GM12801 (cell line): Measurements from ENCODE around the gene DPP9.

Experiments
- CTCF ChIP-seq: IDR thresholded peaks from one replicate; pipeline ENCODE4 v1.5.1; 2011; ENCODE audit warnings: control low read depth; ENCODE audit not compliant: insufficient read length; ENCODE audit errors: extremely low read depth

The DPP9 gene

GRCh38 chr19:4759388-4760284 lies 36.0 kb upstream of the DPP9 start:
- TF ChIP-seq CTCF: no peak

GRCh38 chr19:4758659-4759058 lies 35.0 kb upstream of the DPP9 start:
- no peak for TF ChIP-seq CTCF

GRCh38 chr19:4758082-4758481 lies 34.4 kb upstream of the DPP9 start:
- TF ChIP-seq CTCF: no peak

- no peak for TF ChIP-seq CTCF
Observed at GRCh38 chr19:4755459-4755858, 31.8 kb upstream of the DPP9 start.

- TF ChIP-seq CTCF: no peak
Observed at GRCh38 chr19:4754248-4754647, 30.6 kb upstream of the DPP9 start.

GRCh38 chr19:4749870-4750590 lies 26.4 kb upstream of the DPP9 start:
- no peak for TF ChIP-seq CTCF

GRCh38 chr19:4748589-4748988 lies 24.9 kb upstream of the DPP9 start:
- TF ChIP-seq CTCF: no peak
